Ovary (tissue), 9 donors: ENCODE measurements around the gene NLK. TPM values are rescaled to one million over a fixed set of nuclear protein-coding genes. Genes with fewer than 3 reads are reported as not detected.
"Not testable (repeated sequence)": the region's sequence is repeated elsewhere in the genome, so short reads cannot be mapped to it uniquely, and the experiment has no call there.

ENCODE experiments used
- DNase-seq, 5 donors: peaks; one replicate each; pipeline ENCODE4 v3.0.0-alpha.2; 2019 to 2020
- H3K27ac ChIP-seq, 2 donors: fragments of 200-600 bp; one replicate each; pipeline versions ENCODE4 v1.5.1 to v1.8.0; 2019 to 2022
- H3K27me3 ChIP-seq: fragments of 200-600 bp; one replicate; pipeline ENCODE4 v1.8.0; 2022
- H3K36me3 ChIP-seq: fragments of 200-600 bp; sonication (generic); one replicate; pipeline ENCODE4 v1.5.1; 2019
- H3K4me1 ChIP-seq: one replicate; pipeline ENCODE4 v1.8.1; 2013; ENCODE audit warnings: mild to moderate bottlenecking, moderate library complexity; ENCODE audit not compliant: insufficient read depth
- H3K4me3 ChIP-seq: fragments of 200-600 bp; sonication (generic); one replicate; pipeline ENCODE4 v1.5.1; 2017
- H3K9me3 ChIP-seq, 2 donors: fragments of 200-600 bp in 1 of 2; sonication (generic) in 1 of 2; one replicate each; pipeline versions ENCODE4 v1.5.1 to v1.8.1; 2013 to 2019; ENCODE audit warnings: mild to moderate bottlenecking in 1 of 2, moderate library complexity in 1 of 2
- EP300 ChIP-seq: sonication (generic); formaldehyde crosslinking; IDR thresholded peaks from one replicate; pipeline ENCODE4 v1.6.1; 2017; ENCODE audit warnings: antibody characterized with exemption
- POLR2A ChIP-seq: fragments of 450-650 bp; IDR thresholded peaks from one replicate; pipeline ENCODE4 v1.6.1; 2017; ENCODE audit warnings: antibody characterized with exemption, mild to moderate bottlenecking, moderate library complexity
- WGBS, 3 donors: extraction: QIAGEN DNeasy Blood & Tissue Kit in 1 of 3; methylation state at CpG; one replicate each; pipeline versions ENCODE4 v1.1.5 to v1.1.7; 2013 to 2017; 5-methylcytosine and 5-hydroxymethylcytosine counted together
- intact Hi-C, 4 donors: fragments of 100-400 bp; cut with DNase I; formaldehyde crosslinking; loops; one replicate each; pipeline versions ENCODE4 v1.11.0 to v1.15.1; 2022 to 2023
- polyA plus RNA-seq, 2 donors: library from polyadenylated mRNA; stranded (reverse); fragments of 200-250 nt in 1 of 2; fragments of 350-450 nt in 1 of 2; fragmentation: Illumina TruSeq in 1 of 2; extraction: RNeasy Lipid Tissue Mini Kit (QIAGEN cat#74804) in 1 of 2; gene quantifications; one replicate each; pipeline ENCODE4 v1.2.3, GENCODE V29; 2013 to 2014
- total RNA-seq, 7 donors: library from RNA; depleted of rRNA in 2 of 7; stranded (reverse); fragments of >200 nt in 2 of 7; fragmentation: NEBNext Ultra II Directional in 3 of 7; extraction: Animal tissue kit (Norgen Biotek cat#: 25700) in 3 of 7; gene quantifications; one replicate each; pipeline versions ENCODE4 v1.1.0 to v1.2.4, GENCODE V29; 2016 to 2023
- TF ChIP-seq, protein P1 (sequence below), 3 donors: fragments of 450-650 bp in 2 of 3; fragments of 200-600 bp in 1 of 3; IDR thresholded peaks; one replicate each; pipeline versions ENCODE4 v1.5.1 to v1.8.0; 2016 to 2022; ENCODE audit warnings: antibody characterized with exemption in 3 of 3, mild to moderate bottlenecking in 1 of 3
- donor health status: DM: no; HTN: no; CAD: no; lungs with moderate emphysema.
- donor health status: DM: no; HTN: no; CAD: no.
- donor health status: Bipolar disorder and iron deficiency.
- donor health status: DM: yes; HTN: yes; CAD: no.
- donor health status: DM: no; HTN: no; CAD: no.
- donor health status: DM: yes; HTN: yes; CAD: no.

Gene NLK
- total and polyA plus RNA-seq, 9 donors, result 7.3 to 15.6 (median 12.3) TPM

DNA sequence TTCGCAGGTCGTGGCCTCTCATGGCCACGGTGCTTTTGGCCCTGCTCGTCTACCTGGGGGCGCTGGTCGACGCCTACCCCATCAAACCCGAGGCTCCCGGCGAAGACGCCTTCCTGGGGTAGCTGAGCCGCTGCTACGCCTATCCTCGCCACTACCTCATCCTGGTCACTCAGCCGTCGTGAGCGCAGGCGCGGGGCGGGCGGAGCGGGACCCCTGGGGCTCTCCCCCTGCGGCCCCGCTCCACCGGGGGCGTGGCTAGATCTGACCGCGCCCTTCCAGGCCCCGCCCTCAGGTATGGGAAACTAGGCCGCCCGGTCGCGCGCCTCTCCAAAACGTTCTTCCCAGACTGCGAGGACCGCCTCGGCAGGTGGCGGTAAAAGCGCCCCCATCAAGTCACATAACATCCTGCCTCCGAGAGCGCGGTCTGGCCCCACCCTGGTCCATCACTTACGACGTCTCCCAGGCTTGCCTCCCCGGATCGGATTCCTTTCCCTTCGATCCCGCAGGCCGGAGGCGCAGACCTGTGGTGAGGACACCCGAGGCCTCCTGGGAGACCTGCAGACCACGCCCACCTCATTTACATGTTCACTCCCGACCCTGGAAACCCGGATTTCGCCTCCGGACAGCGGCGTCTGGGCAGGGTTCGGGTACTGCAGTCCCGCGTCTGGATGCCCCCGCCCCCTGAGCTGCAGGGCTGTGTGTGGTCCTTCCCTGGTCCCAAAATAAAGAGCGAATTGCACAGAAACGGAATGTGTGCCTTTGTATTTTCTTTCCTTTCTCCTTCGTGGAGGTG, 185.0 kb downstream of the NLK start:
- H3K36me3 ChIP-seq, result no peaks in the 10 kb centered on the region
- TF ChIP-seq EP300, result no peak
- TF ChIP-seq, protein P1, sequence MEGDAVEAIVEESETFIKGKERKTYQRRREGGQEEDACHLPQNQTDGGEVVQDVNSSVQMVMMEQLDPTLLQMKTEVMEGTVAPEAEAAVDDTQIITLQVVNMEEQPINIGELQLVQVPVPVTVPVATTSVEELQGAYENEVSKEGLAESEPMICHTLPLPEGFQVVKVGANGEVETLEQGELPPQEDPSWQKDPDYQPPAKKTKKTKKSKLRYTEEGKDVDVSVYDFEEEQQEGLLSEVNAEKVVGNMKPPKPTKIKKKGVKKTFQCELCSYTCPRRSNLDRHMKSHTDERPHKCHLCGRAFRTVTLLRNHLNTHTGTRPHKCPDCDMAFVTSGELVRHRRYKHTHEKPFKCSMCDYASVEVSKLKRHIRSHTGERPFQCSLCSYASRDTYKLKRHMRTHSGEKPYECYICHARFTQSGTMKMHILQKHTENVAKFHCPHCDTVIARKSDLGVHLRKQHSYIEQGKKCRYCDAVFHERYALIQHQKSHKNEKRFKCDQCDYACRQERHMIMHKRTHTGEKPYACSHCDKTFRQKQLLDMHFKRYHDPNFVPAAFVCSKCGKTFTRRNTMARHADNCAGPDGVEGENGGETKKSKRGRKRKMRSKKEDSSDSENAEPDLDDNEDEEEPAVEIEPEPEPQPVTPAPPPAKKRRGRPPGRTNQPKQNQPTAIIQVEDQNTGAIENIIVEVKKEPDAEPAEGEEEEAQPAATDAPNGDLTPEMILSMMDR (IDR thresholded peaks at IDR 0.05), result no peak
- no peak for TF ChIP-seq POLR2A
- intact Hi-C loops, result no loop called here
- no peaks in the 10 kb centered on the region for H3K9me3 ChIP-seq
- no peak overlapping the region for H3K27ac ChIP-seq
- peak overlapping the region; percentile 12 for H3K4me3 ChIP-seq
- peaks cover 2% of the 10 kb centered on the region for H3K4me1 ChIP-seq
- DNase-seq, result peak; percentile 15 to 79 (median 56)
- 2 to 5% (median 4%) methylated on average over 33 to 66 of the region's 66 CpGs for WGBS, 3 donors
- H3K27me3 ChIP-seq, result no peaks in the 10 kb centered on the region

- 14 to 27% (median 23%) methylated on average over 22 of the region's 22 CpGs for WGBS, 3 donors
- Histone ChIP-seq H3K9me3 (no peaks in the 10 kb centered on the region), H3K36me3 (no peaks in the 10 kb centered on the region), H3K4me3 (no peak overlapping the region), H3K27me3 (no peaks in the 10 kb centered on the region), H3K4me1 (peaks cover 2% of the 10 kb centered on the region), H3K27ac (no peak overlapping the region)
- intact Hi-C loops, result no loop called here
- DNase-seq, result no peak
- TF ChIP-seq EP300, result no peak
- TF ChIP-seq, protein P1 (IDR thresholded peaks at IDR 0.05), result no peak
These were observed 185.8 kb downstream of the NLK start for GRCh38 chr17:28228109-28228840.

GRCh38 chr17:28228986-28229729, 186.7 kb downstream of the NLK start:
- no peak for DNase-seq
- Histone ChIP-seq H3K27me3 (no peaks in the 10 kb centered on the region), H3K4me3 (no peak overlapping the region), H3K4me1 (peaks cover 2% of the 10 kb centered on the region), H3K36me3 (no peaks in the 10 kb centered on the region), H3K9me3 (no peaks in the 10 kb centered on the region), H3K27ac (no peak overlapping the region)
- 69 to 74% (median 70%) methylated on average over 4 of the region's 4 CpGs for WGBS, 3 donors
- TF ChIP-seq POLR2A (no peak), EP300 (no peak)
- TF ChIP-seq, protein P1 (IDR thresholded peaks at IDR 0.05), result no peak
- intact Hi-C loops, result no loop called here

DNA sequence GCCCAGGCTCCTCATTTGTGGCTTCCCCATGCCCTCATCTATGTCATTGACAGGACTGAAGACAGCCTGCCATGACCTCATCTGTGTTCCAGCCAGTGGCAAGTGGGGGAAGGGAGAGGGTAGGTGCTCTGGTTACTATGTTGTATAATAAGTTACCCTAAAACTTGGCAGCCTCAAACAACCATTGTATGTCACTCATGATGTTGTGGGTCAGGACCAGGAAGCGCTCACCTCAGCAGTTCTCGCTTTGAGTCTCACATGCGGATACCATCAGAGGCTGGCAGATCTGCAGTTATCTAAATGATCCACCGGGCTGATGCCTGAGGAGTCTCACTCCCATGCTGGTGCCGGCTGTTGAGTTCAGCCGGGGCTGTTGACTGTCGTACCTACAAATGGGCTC, 187.5 kb downstream of the NLK start:
- 36 to 45% (median 41%) methylated on average over 7 of the region's 7 CpGs for WGBS, 3 donors
- H3K4me3 ChIP-seq, result no peak overlapping the region
- H3K9me3 ChIP-seq, result no peaks in the 10 kb centered on the region
- intact Hi-C loops, result no loop called here
- H3K36me3 ChIP-seq, result no peaks in the 10 kb centered on the region
- TF ChIP-seq POLR2A, result no peak
- no peak for TF ChIP-seq EP300
- TF ChIP-seq, protein P1 (IDR thresholded peaks at IDR 0.05), result no peak
- peaks cover 2% of the 10 kb centered on the region for H3K4me1 ChIP-seq
- no peaks in the 10 kb centered on the region for H3K27me3 ChIP-seq
- H3K27ac ChIP-seq, result no peak overlapping the region
- DNase-seq, result no peak

DNA sequence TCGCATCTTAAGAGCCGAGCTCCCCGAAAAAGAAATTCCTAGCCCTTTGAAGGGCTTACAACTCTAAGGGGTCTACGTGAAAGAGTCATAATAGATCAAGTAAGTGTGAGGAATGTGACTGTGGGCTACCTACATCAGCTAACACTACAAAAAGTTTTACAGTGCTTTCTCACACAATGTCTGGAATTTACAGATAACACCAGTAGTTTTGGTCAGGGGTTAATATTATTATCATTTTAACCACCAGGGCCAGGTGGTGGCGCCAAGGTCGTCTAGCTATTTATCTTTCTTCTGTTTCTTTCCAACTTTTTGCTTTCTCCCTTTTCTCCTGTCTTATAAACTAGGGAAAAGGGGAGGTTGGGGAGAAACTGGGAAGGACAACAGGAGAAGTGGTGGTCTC, 188.1 kb downstream of the NLK start:
- H3K4me1 ChIP-seq, H3K27ac ChIP-seq, intact Hi-C loops, H3K9me3 ChIP-seq, H3K36me3 ChIP-seq, H3K4me3 ChIP-seq, DNase-seq, H3K27me3 ChIP-seq: not testable (repeated sequence)
- 5 to 16% (median 14%) methylated on average over 6 of the region's 6 CpGs for WGBS, 3 donors

- H3K4me3 ChIP-seq, H3K4me1 ChIP-seq, DNase-seq, H3K27ac ChIP-seq, H3K9me3 ChIP-seq, H3K27me3 ChIP-seq, H3K36me3 ChIP-seq, intact Hi-C loops: not testable (repeated sequence)
- WGBS, 3 donors, result 43 to 81% (median 72%) methylated on average over 5 of the region's 5 CpGs
These were observed 189.1 kb downstream of the NLK start for GRCh38 chr17:28231624-28232023.
